Measurements from ENCODE around the gene TCEA3. TPM values are rescaled to one million over a fixed set of nuclear protein-coding genes. Genes with fewer than 3 reads are reported as not detected.

Gene TCEA3
- 0.31 and 1.3 TPM in 2 replicates for polyA plus RNA-seq

DNA sequence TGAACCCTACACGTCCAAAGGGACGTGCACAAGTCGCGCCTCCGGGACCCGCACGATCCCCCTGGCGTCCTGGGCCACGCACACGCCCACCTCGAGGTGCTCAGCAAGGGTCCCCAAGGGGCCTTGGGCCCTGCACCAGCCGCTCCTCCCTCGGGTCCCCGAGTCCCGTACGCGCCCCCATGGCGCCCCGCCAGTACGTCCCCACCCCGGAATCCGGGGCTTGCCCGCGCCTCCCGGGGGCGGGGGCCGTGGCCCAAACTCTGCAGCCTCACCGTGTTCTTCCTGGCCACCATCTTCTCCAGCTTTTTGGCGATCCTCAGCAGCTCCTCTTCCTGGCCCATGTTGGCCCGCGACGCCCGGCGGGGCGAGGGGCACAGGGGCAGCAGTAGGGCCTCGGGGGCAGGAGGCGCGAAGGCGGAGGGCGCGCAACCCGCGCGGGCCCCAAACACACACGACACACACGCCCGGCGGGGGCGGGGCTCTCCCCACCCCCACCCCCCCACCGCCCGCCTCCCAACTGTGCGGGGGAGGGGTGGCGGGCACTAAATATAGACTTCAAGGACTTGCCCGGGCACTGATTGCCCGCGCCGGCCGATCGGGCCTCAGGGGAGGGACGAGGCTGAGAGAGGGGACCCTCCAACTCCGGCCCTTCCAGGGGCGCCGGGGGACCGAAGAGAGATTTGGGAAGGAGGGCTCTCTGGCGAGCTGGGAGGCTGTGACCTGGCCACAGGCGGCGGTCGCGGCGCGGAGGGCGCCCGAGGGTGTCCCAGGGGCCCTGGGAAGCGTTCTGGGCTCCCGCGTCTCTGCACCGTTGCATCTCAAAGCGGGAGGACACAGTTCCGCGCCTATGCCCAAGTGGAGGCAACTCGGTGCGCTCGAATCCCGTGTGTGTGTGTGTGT lies at the start of gene TCEA3:
TSS of gene TCEA3 (minus strand) at position 456 of the 900 bp plus-strand sequence. CDS start at position 341, 115 bp downstream.

DNA sequence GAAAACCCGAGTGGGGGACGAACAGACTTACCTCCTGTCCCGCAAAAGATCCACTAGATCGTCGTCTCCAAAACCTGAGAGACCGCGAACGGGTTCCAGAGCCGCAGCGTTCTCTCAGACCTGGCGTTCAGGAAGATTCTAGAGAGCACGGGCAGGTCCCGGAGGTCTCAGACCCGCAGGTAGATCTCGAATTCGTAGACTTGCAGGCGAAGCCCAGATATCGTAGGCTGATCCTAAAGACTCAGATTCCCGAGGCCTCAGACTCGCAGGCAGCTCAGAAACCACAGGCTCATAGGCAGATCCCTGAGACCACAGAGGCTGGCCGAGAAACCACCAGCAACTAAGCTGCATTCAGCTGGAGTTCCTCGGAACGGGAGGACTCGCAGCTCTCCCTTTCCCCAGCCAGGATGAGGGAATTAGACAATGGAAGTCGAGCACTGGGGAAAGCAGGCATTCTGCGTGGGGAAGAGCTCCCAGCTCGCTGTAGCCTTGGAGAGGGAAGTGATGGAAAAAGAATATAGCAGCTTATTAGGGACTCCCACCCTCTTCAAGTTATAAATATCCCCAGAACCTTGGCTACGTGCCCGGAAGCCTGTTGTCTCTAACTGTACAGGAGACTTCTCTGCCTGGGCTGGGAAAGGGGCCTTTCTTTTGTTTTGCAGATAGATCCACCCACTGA lies 55.1 kb downstream of the TCEA3 start, which contains the start of gene ZNF436:
TSS of gene ZNF436 (minus strand) at position 502 of the 679 bp plus-strand sequence. CDS start 1,831 bp downstream, outside the sequence.

DNA sequence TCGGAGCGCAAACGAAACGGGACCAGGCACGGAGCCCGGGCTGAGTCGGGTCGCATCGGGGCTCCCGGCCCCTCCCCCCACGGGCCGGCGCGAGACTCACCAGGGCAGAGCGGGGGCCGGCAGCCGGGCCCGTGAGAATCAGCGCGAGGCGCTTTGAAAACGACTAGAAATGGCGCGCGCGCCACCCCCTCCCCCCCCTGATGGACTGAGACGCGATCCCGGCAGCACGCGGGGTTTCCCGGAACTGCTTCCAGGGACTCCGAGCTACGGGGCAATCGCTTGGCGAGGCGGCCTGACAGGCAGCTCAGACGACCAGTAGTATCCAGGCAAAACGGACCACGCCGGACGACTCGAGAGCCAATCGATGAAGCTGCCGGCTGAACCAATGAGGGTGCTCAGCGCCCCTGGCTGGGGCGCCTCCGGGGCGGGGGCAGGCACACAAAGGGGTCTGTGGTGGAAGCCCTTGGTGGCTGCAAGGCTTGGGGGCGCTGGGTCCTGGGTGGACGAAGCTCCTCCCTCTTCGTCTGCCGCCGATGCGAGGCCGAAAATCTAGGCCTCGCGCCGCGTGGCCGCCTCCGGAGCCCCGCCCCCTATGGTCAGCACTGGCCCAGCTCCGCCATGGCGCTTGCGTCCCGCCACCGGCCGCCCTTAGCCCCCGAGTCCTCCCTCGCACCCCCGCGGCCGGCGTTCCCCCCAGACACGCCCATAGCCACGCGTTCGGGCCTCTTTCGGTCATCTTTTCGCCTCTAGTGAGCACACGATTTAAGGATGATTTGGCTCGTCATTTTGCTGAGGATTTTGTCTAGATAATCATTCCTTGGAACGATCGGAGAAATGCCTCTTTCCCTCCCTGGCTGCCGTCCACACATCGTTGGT lies 80.2 kb downstream of the TCEA3 start, which contains the start of gene HNRNPR:
TSS of gene HNRNPR (minus strand) at position 174 of the 876 bp plus-strand sequence. CDS start 3,276 bp downstream, outside the sequence.

Other genes with a start within 250 kb of the TCEA3 start
- not detected in 2 replicates for gene HTR1D, start 207.2 kb downstream of the TCEA3 start, polyA plus RNA-seq
- 54.4 and 67.7 TPM in 2 replicates for gene HNRNPR, start 80.5 kb downstream of the TCEA3 start, polyA plus RNA-seq
- 4.3 and 5.7 TPM in 2 replicates for gene ZNF436, start 54.9 kb downstream of the TCEA3 start, polyA plus RNA-seq
- 0.16 and 0.52 TPM in 2 replicates for gene ASAP3, start 59.4 kb upstream of the TCEA3 start, polyA plus RNA-seq
- gene E2F2, start 106.5 kb upstream of the TCEA3 start, polyA plus RNA-seq = not detected in 2 replicates
- 1.3 TPM in 1 of 2 replicates, not detected in the other for gene ID3, start 134.8 kb upstream of the TCEA3 start, polyA plus RNA-seq